Keratinocyte (primary cell): ENCODE results near the gene ADCYAP1R1. TPM values are rescaled to one million over a fixed set of nuclear protein-coding genes. Genes with fewer than 3 reads are reported as not detected.

Source experiments
- DNase-seq: peaks from one replicate; pipeline ENCODE4 v3.0.0-alpha.2; 2011; ENCODE audit warnings: low read depth, missing footprints, low spot score
- FAIRE-seq: peaks from 2 replicates; lab custom pipeline; 2011; peaks lifted over from hg19 to GRCh38; lab: Jason Lieb, UNC
- H2AFZ ChIP-seq: 2 replicates; pipeline ENCODE4 v1.6.0; 2012; ENCODE audit warnings: low read length, control low read depth, inconsistent platforms; ENCODE audit not compliant: control insufficient read depth
- H3K27ac ChIP-seq: 2 replicates; pipeline ENCODE4 v1.5.1; 2011; ENCODE audit warnings: low read length; ENCODE audit not compliant: control insufficient read depth, insufficient read depth
- H3K27me3 ChIP-seq: 3 replicates; pipeline ENCODE4 v1.6.0; 2011; ENCODE audit warnings: low read length; ENCODE audit not compliant: control insufficient read depth, insufficient read depth; ENCODE audit errors: extremely low read depth
- H3K36me3 ChIP-seq, 2 experiments: 2 replicates in 1 of 2; 3 replicates in 1 of 2; pipeline ENCODE4 v1.5.1; 2011; ENCODE audit warnings: low read length in 2 of 2, mild to moderate bottlenecking in 1 of 2; ENCODE audit not compliant: control insufficient read depth in 2 of 2, insufficient read depth in 2 of 2; ENCODE audit errors: extremely low read depth in 1 of 2
- H3K4me1 ChIP-seq: 3 replicates; pipeline ENCODE4 v1.5.1; 2011; ENCODE audit warnings: low read length; ENCODE audit not compliant: control insufficient read depth, insufficient read depth; ENCODE audit errors: extremely low read depth
- H3K4me2 ChIP-seq: 3 replicates; pipeline ENCODE4 v1.6.0; 2011; ENCODE audit warnings: low read depth, low read length; ENCODE audit not compliant: control insufficient read depth, insufficient read depth; ENCODE audit errors: extremely low read depth
- H3K4me3 ChIP-seq, 3 experiments: fragments of 200-600 bp in 1 of 3; sonication (generic) in 1 of 3; 2 replicates in 2 of 3; 3 replicates in 1 of 3; pipeline ENCODE4 v1.5.1; 2011 to 2016; ENCODE audit warnings: low read length in 3 of 3, mild to moderate bottlenecking in 3 of 3, control low read depth in 2 of 3, inconsistent platforms in 1 of 3, low read depth in 1 of 3, mixed read lengths in 1 of 3, mixed run types in 1 of 3, moderate library complexity in 1 of 3; ENCODE audit not compliant: control insufficient read depth in 2 of 3, insufficient read depth in 2 of 3; ENCODE audit errors: extremely low read depth in 1 of 3
- H3K79me2 ChIP-seq: 2 replicates; pipeline ENCODE4 v1.6.0; 2012; ENCODE audit warnings: low read length; ENCODE audit not compliant: control insufficient read depth, insufficient read depth
- H3K9ac ChIP-seq: 3 replicates; pipeline ENCODE4 v1.6.0; 2011; ENCODE audit warnings: low read length; ENCODE audit not compliant: control insufficient read depth, insufficient read depth; ENCODE audit errors: extremely low read depth
- H3K9me1 ChIP-seq: 3 replicates; pipeline ENCODE4 v1.6.0; 2011; ENCODE audit warnings: low read length; ENCODE audit not compliant: control insufficient read depth, insufficient read depth; ENCODE audit errors: extremely low read depth
- H3K9me3 ChIP-seq: 2 replicates; pipeline ENCODE4 v1.5.1; 2012; ENCODE audit warnings: low read depth, low read length; ENCODE audit not compliant: control insufficient read depth
- H4K20me1 ChIP-seq: 3 replicates; pipeline ENCODE4 v1.6.0; 2011; ENCODE audit warnings: low read length; ENCODE audit not compliant: control insufficient read depth, insufficient read depth; ENCODE audit errors: extremely low read depth
- CTCF ChIP-seq, 3 experiments: IDR thresholded peaks in 1 of 3; conservative IDR thresholded peaks in 1 of 3; optimal IDR thresholded peaks in 1 of 3; 2 replicates in 2 of 3; 3 replicates in 1 of 3; pipeline versions ENCODE3 to v1.5.1; 2011; ENCODE audit warnings: low read length in 3 of 3, mild to moderate bottlenecking in 3 of 3, moderate library complexity in 2 of 3, control low read depth in 1 of 3, inconsistent platforms in 1 of 3; ENCODE audit not compliant: insufficient read depth in 2 of 3; ENCODE audit errors: extremely low read depth in 1 of 3
- EZH2 ChIP-seq: IDR thresholded peaks from one replicate; pipeline ENCODE4 v1.6.1; 2012; ENCODE audit warnings: inconsistent platforms, mild to moderate bottlenecking, low read length, moderate library complexity
- dilution Hi-C: fragments of 300-500 bp; cut with MboI; formaldehyde crosslinking; loops from one replicate; pipeline ENCODE4 v1.7.0; 2020; ENCODE audit warnings: low sequenced_read_pairs; ENCODE audit not compliant: extremely low pct_ligation_motif_present
- polyA plus RNA-seq, 5 experiments: library from polyadenylated mRNA; depleted of rRNA in 3 of 5; stranded (reverse) in 3 of 5; stranded (forward) in 1 of 5; unstranded in 1 of 5; fragments of >200 nt; gene quantifications; 1 replicate in 1 of 5; 2 replicates in 3 of 5; 3 replicates in 1 of 5; pipeline versions ENCODE4 v1.2.1 to v1.2.3, GENCODE V29; 2011 to 2012; ENCODE audit warnings: missing spikeins in 2 of 5, low read depth in 1 of 5, low replicate concordance in 1 of 5

Gene ADCYAP1R1
- polyA plus RNA-seq, 1 donor (not counting 4 experiments of a cell fraction or from before 2014, with no cell fraction given): not detected

GRCh38 chr7:31095286-31096197 lies 43.4 kb downstream of the ADCYAP1R1 start:
- DNase-seq (no peak), FAIRE-seq (no peak)
- no peaks in the 10 kb centered on the region for H3K79me2 ChIP-seq
- H3K9me1 ChIP-seq: no peaks in the 10 kb centered on the region
- dilution Hi-C loops: no loop called here
- no peaks in the 10 kb centered on the region for H3K36me3 ChIP-seq
- no peak overlapping the region for H3K4me2 ChIP-seq
- no peaks in the 10 kb centered on the region for H3K4me1 ChIP-seq
- no peaks in the 10 kb centered on the region for H3K9me3 ChIP-seq
- H3K9ac ChIP-seq: no peak overlapping the region
- H2AFZ ChIP-seq: no peak overlapping the region
- no peak overlapping the region for H3K4me3 ChIP-seq
- H3K27ac ChIP-seq: no peak overlapping the region
- H4K20me1 ChIP-seq: no peaks in the 10 kb centered on the region
- TF ChIP-seq CTCF (optimal IDR thresholded peaks at IDR 0.05 in 1 of 3, IDR thresholded peaks at IDR 0.05 in 1 of 3, conservative IDR thresholded peaks at IDR 0.05 in 1 of 3; ENCODE audit: extremely low read depth in 1 of 3, insufficient read depth in 2 of 3, low read length in 3 of 3) (no peak), EZH2 (no peak)
- peaks cover 6% of the 10 kb centered on the region for H3K27me3 ChIP-seq

GRCh38 chr7:31096198-31096876 lies 44.2 kb downstream of the ADCYAP1R1 start:
- Histone ChIP-seq H3K9me3 (no peaks in the 10 kb centered on the region), H3K4me2 (no peak overlapping the region), H4K20me1 (no peaks in the 10 kb centered on the region), H3K27me3 (peaks cover 9% of the 10 kb centered on the region), H3K9ac (no peak overlapping the region), H3K4me3 (no peak overlapping the region), H3K79me2 (no peaks in the 10 kb centered on the region), H3K27ac (no peak overlapping the region), H3K36me3 (no peaks in the 10 kb centered on the region), H3K4me1 (no peaks in the 10 kb centered on the region), H2AFZ (no peak overlapping the region), H3K9me1 (no peaks in the 10 kb centered on the region)
- no peak for TF ChIP-seq EZH2
- no peak for TF ChIP-seq CTCF (optimal IDR thresholded peaks at IDR 0.05 in 1 of 3, IDR thresholded peaks at IDR 0.05 in 1 of 3, conservative IDR thresholded peaks at IDR 0.05 in 1 of 3; ENCODE audit: extremely low read depth in 1 of 3, insufficient read depth in 2 of 3, low read length in 3 of 3)
- FAIRE-seq (no peak), DNase-seq (no peak)
- dilution Hi-C loops: no loop called here
